B cell (primary cell): ENCODE measurements around the gene CDK5RAP3. TPM values are rescaled to one million over a fixed set of nuclear protein-coding genes. Genes with fewer than 3 reads are reported as not detected.

Source experiments
- ATAC-seq: fragments of 200-7000 bp; cut with Tn5 transposase; one replicate; pipeline ENCODE4 v1.10.0; 2021; ENCODE audit warnings: low read depth, mild to moderate bottlenecking, moderate number of reproducible peaks, moderate library complexity
- CTCF ChIA-PET: fragments of 350-600 bp; sonication (Branson Sonifier 250); formaldehyde crosslinking; loops from one replicate; lab custom pipeline; 2021; ENCODE audit warnings: antibody characterized with exemption, inconsistent platforms; lab: Charles Lee
- POLR2A ChIA-PET: fragments of 350-600 bp; sonication (Branson Sonifier 250); formaldehyde crosslinking; loops from one replicate; lab custom pipeline; 2021; ENCODE audit warnings: antibody characterized with exemption; lab: Charles Lee
- DNase-seq: peaks from one replicate; pipeline ENCODE4 v3.0.0; 2013
- H2AFZ ChIP-seq: 2 replicates; pipeline ENCODE4 v1.6.1; 2012; ENCODE audit warnings: mild to moderate bottlenecking, low read depth, low read length; ENCODE audit not compliant: insufficient read depth, poor library complexity, severe bottlenecking
- H3K27ac ChIP-seq, 2 donors: 1 replicate in 1 of 2; 2 replicates in 1 of 2; pipeline ENCODE4 v1.5.1; 2012 to 2013; ENCODE audit warnings: low read length in 2 of 2, mild to moderate bottlenecking in 2 of 2, moderate library complexity in 1 of 2
- H3K27me3 ChIP-seq, 4 experiments: fragments of 200-600 bp in 1 of 4; sonication (generic) in 1 of 4; replicated peaks in 1 of 4; 1 replicate in 2 of 4; 2 replicates in 2 of 4; pipeline versions ENCODE4 v1.6.1 to v1.7.0; 2013 to 2016; ENCODE audit warnings: low read length in 3 of 4, mild to moderate bottlenecking in 2 of 4, mixed read lengths in 1 of 4, moderate library complexity in 1 of 4; ENCODE audit not compliant: insufficient read depth in 4 of 4, control insufficient read depth in 3 of 4; ENCODE audit errors: control extremely low read depth in 1 of 4
- H3K36me3 ChIP-seq, 2 experiments: replicated peaks in 1 of 2; 1 replicate in 1 of 2; 2 replicates in 1 of 2; pipeline versions ENCODE4 v1.6.1 to v1.7.1; 2013; ENCODE audit warnings: low read length in 1 of 2; ENCODE audit not compliant: insufficient read depth in 2 of 2, control insufficient read depth in 1 of 2; ENCODE audit errors: control extremely low read depth in 1 of 2, extremely low read depth in 1 of 2
- H3K4me1 ChIP-seq, 2 donors: fragments of 200-600 bp in 1 of 2; sonication (generic) in 1 of 2; 1 replicate in 1 of 2; 2 replicates in 1 of 2; pipeline versions ENCODE4 v1.5.1 to v1.6.1; 2013 to 2017; ENCODE audit warnings: low read length in 2 of 2; ENCODE audit not compliant: control insufficient read depth in 2 of 2, insufficient read depth in 2 of 2
- H3K4me2 ChIP-seq: replicated peaks from 2 replicates; pipeline ENCODE3; 2012; ENCODE audit warnings: mild to moderate bottlenecking, low read depth, low read length; ENCODE audit not compliant: poor library complexity, severe bottlenecking
- H3K4me3 ChIP-seq, 5 experiments: fragments of 200-600 bp in 1 of 5; sonication (generic) in 1 of 5; 1 replicate in 3 of 5; 2 replicates in 2 of 5; pipeline versions ENCODE4 v1.5.1 to v1.7.0; 2011 to 2016; ENCODE audit warnings: low read length in 4 of 5, mild to moderate bottlenecking in 4 of 5, low read depth in 2 of 5, control low read depth in 1 of 5, moderate library complexity in 1 of 5; ENCODE audit not compliant: insufficient read depth in 1 of 5; ENCODE audit errors: control extremely low read depth in 1 of 5, extremely low read depth in 1 of 5
- H3K79me2 ChIP-seq: fragments of 200-600 bp; sonication (generic); one replicate; pipeline ENCODE4 v1.6.0; 2016; ENCODE audit warnings: low read length; ENCODE audit not compliant: control insufficient read depth, insufficient read depth
- H3K9ac ChIP-seq: fragments of 200-600 bp; sonication (generic); 2 replicates; pipeline ENCODE4 v1.6.1; 2017; ENCODE audit warnings: mild to moderate bottlenecking, low read length, moderate library complexity
- H3K9me3 ChIP-seq, 3 donors: one replicate each; pipeline versions ENCODE4 v1.6.1 to v1.7.1; 2013; ENCODE audit warnings: low read length in 2 of 3; ENCODE audit not compliant: control insufficient read depth in 2 of 3, insufficient read depth in 1 of 3; ENCODE audit errors: control extremely low read depth in 1 of 3
- H4K20me1 ChIP-seq: 2 replicates; pipeline ENCODE4 v1.6.0; 2012; ENCODE audit warnings: mild to moderate bottlenecking, low read length; ENCODE audit not compliant: insufficient read depth, control insufficient read depth, poor library complexity, severe bottlenecking
- H3K27ac Mint-ChIP-seq: one replicate; pipeline ENCODE4 v1.8.0; 2021; ENCODE audit warnings: mixed read lengths
- H3K27me3 Mint-ChIP-seq: one replicate; pipeline ENCODE4 v1.8.0; 2021; ENCODE audit warnings: mixed read lengths
- H3K4me1 Mint-ChIP-seq: one replicate; pipeline ENCODE4 v1.8.0; 2021; ENCODE audit warnings: mixed read lengths
- H3K4me3 Mint-ChIP-seq: one replicate; pipeline ENCODE4 v1.8.0; 2021; ENCODE audit warnings: mixed read lengths
- H3K9me3 Mint-ChIP-seq: one replicate; pipeline ENCODE4 v1.8.0; 2022; ENCODE audit warnings: mixed read lengths; ENCODE audit not compliant: insufficient read depth
- EZH2 ChIP-seq: IDR thresholded peaks from 2 replicates; pipeline ENCODE4 v1.6.1; 2012; ENCODE audit warnings: borderline replicate concordance, low read depth, mild to moderate bottlenecking, moderate library complexity, low read length; ENCODE audit not compliant: insufficient read depth, poor library complexity, severe bottlenecking
- WGBS: methylation state at CpG from one replicate; pipeline ENCODE4 v1.1.5; 2013; ENCODE audit warnings: missing lambda C conversion rate; ENCODE audit not compliant: insufficient coverage; 5-methylcytosine and 5-hydroxymethylcytosine counted together
- intact Hi-C: fragments of 100-400 bp; cut with micrococcal nuclease; formaldehyde crosslinking; loops from one replicate; pipeline ENCODE4 v1.10.0; 2022
- polyA plus RNA-seq: library from polyadenylated mRNA; depleted of rRNA; stranded (reverse); fragments of >200 nt; gene quantifications from 2 replicates; pipeline ENCODE4 v1.2.3, GENCODE V29; 2012
- total RNA-seq, 2 donors: library from RNA; stranded (reverse); fragments of 120-200 nt in 1 of 2; gene quantifications; 1 replicate in 1 of 2; 2 replicates in 1 of 2; pipeline versions ENCODE4 v1.2.3 to v1.2.4, GENCODE V29; 2013 to 2022
- TF ChIP-seq, protein P1 (sequence below): fragments of 200-600 bp; IDR thresholded peaks from one replicate; pipeline ENCODE4 v1.8.0; 2022; ENCODE audit warnings: antibody characterized with exemption, mild to moderate bottlenecking

The CDK5RAP3 gene
- total and polyA plus RNA-seq, 2 donors (not counting 1 experiment from before 2014, with no cell fraction given), result 417 to 728 TPM

DNA sequence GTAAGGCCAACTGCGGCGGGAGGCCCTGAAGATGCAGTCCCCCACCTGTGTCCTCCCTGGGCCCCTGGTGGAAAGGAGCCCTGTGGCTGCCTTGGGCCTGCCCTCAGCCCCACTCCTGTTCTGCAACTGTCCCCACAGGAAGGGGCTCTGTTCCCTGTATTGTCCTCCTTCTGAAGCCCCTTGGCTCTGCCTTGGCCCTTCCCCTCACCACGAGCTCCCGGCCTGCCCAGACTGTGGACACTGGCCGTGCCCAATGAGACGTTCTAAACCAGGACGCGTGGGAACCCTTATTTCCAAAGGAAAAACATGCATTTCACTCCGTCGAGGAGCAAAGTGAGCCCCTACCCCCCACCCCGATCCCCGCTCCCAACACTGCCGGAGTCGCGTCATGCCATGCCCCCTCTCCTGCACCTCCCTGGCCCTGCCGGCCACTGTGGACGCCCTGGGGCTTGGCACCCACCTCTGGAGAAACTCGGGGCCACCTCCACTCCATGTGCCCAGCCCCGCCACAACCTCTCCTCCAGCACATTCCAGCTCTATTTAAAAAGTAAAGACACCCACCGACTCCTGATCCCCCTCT lies 43.0 kb upstream of the CDK5RAP3 start:
- 97% methylated on average over 17 of the region's 20 CpGs for WGBS
- no peak for ATAC-seq

DNA sequence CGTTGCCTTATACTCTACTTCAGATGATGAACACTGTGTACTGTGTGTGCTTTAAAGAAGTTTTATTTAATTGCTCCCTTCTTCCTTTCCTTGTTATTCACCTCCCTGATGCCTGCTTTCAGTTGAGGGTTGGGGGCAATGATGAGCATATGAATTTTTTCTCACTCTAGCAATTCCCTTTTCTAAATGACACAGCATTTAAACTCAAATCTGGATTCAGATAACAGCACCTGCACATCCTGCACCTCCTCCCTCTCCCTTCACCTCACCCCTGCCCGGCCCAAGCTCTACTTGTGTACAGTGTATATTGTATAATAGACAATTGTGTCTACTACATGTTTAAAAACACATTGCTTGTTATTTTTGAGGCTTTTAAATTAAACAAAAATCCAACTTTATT lies 42.5 kb upstream of the CDK5RAP3 start:
- ATAC-seq (no peak), DNase-seq (no peak)
- Histone ChIP-seq H3K27me3 (no peaks in the 10 kb centered on the region), H3K4me1 (no peaks in the 10 kb centered on the region), H3K79me2 (peaks cover 4% of the 10 kb centered on the region), H3K9ac (no peak overlapping the region), H3K36me3 (peaks cover 15 to 55% of the 10 kb centered on the region in 2 experiments), H4K20me1 (no peaks in the 10 kb centered on the region), H3K9me3 (no peaks in the 10 kb centered on the region), H2AFZ (no peak overlapping the region), H3K27ac (no peak overlapping the region), H3K4me2 (no peak overlapping the region), H3K4me3 (no peak overlapping the region)
- no peaks in the 10 kb centered on the region for H3K27me3 Mint-ChIP-seq
- H3K9me3 Mint-ChIP-seq, result no peaks in the 10 kb centered on the region
- no peak overlapping the region for H3K27ac Mint-ChIP-seq
- POLR2A ChIA-PET, result no interaction called here
- no peaks in the 10 kb centered on the region for H3K4me1 Mint-ChIP-seq
- CTCF ChIA-PET, result no interaction called here
- TF ChIP-seq EZH2, result no peak
- TF ChIP-seq, protein P1, sequence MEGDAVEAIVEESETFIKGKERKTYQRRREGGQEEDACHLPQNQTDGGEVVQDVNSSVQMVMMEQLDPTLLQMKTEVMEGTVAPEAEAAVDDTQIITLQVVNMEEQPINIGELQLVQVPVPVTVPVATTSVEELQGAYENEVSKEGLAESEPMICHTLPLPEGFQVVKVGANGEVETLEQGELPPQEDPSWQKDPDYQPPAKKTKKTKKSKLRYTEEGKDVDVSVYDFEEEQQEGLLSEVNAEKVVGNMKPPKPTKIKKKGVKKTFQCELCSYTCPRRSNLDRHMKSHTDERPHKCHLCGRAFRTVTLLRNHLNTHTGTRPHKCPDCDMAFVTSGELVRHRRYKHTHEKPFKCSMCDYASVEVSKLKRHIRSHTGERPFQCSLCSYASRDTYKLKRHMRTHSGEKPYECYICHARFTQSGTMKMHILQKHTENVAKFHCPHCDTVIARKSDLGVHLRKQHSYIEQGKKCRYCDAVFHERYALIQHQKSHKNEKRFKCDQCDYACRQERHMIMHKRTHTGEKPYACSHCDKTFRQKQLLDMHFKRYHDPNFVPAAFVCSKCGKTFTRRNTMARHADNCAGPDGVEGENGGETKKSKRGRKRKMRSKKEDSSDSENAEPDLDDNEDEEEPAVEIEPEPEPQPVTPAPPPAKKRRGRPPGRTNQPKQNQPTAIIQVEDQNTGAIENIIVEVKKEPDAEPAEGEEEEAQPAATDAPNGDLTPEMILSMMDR, result no peak
- H3K4me3 Mint-ChIP-seq, result no peak overlapping the region
- intact Hi-C loops, result no loop called here
- no CpG with 5 or more reads among the region's 2 CpGs for WGBS

More for the DNA sequence above, 43.0 kb upstream of the CDK5RAP3 start:
- ChIA-PET POLR2A (no interaction called here), CTCF (no interaction called here)
- no peaks in the 10 kb centered on the region for H3K27me3 Mint-ChIP-seq
- Histone ChIP-seq H3K4me2 (no peak overlapping the region), H3K36me3 (peaks cover 15 to 60% of the 10 kb centered on the region in 2 experiments), H2AFZ (no peak overlapping the region), H3K79me2 (peaks cover 4% of the 10 kb centered on the region), H3K4me3 (no peak overlapping the region), H3K27ac (no peak overlapping the region), H4K20me1 (no peaks in the 10 kb centered on the region), H3K4me1 (no peaks in the 10 kb centered on the region), H3K9ac (no peak overlapping the region), H3K27me3 (no peaks in the 10 kb centered on the region), H3K9me3 (no peaks in the 10 kb centered on the region)
- no peaks in the 10 kb centered on the region for H3K4me1 Mint-ChIP-seq
- H3K27ac Mint-ChIP-seq, result no peak overlapping the region
- DNase-seq, result no peak
- no peak overlapping the region for H3K4me3 Mint-ChIP-seq
- intact Hi-C loops, result no loop called here
- no peak for TF ChIP-seq EZH2
- TF ChIP-seq, protein P1, result no peak
- H3K9me3 Mint-ChIP-seq, result no peaks in the 10 kb centered on the region
